Stomach smooth muscle (tissue), 2 donors: ENCODE results near the gene OR2AG2.
"Not testable (repeated sequence)": the region's sequence is repeated elsewhere in the genome, so short reads cannot be mapped to it uniquely, and the experiment has no call there.

Experiments used
- H3K27ac ChIP-seq: one replicate; pipeline ENCODE4 v1.7.0; 2013; ENCODE audit warnings: mild to moderate bottlenecking, low read length, inconsistent platforms
- H3K27me3 ChIP-seq, 2 donors: one replicate each; pipeline ENCODE4 v1.7.0; 2013; ENCODE audit warnings: low read length in 2 of 2; ENCODE audit not compliant: insufficient read depth in 2 of 2, control insufficient read depth in 1 of 2
- H3K36me3 ChIP-seq, 2 donors: one replicate each; pipeline ENCODE4 v1.7.0; 2013; ENCODE audit warnings: low read length in 2 of 2; ENCODE audit not compliant: control insufficient read depth in 2 of 2, insufficient read depth in 2 of 2
- H3K4me1 ChIP-seq: one replicate; pipeline ENCODE4 v1.7.0; 2013; ENCODE audit warnings: low read length; ENCODE audit not compliant: control insufficient read depth, insufficient read depth
- H3K4me3 ChIP-seq, 2 donors: one replicate each; pipeline ENCODE4 v1.7.0; 2013; ENCODE audit warnings: low read length in 2 of 2
- H3K9ac ChIP-seq, 2 donors: one replicate each; pipeline ENCODE4 v1.7.0; 2013; ENCODE audit warnings: low read length in 2 of 2, mild to moderate bottlenecking in 1 of 2
- H3K9me3 ChIP-seq, 2 donors: one replicate each; pipeline ENCODE4 v1.7.0; 2013; ENCODE audit warnings: low read length in 2 of 2; ENCODE audit not compliant: control insufficient read depth in 2 of 2
- donor health status: healthy.
- donor health status: Pancreatic carcinoma.

The OR2AG2 gene

GRCh38 chr11:6771926-6772893 is at the start of gene OR2AG2:
TSS of gene OR2AG2 (minus strand) at chr11:6771976. CDS start at chr11:6768957, 3,019 bp downstream.
- Histone ChIP-seq H3K27ac (no peak within 1 kb of the TSS), H3K36me3 (no peaks in the 10 kb centered on the region), H3K4me1 (no peaks in the 10 kb centered on the region), H3K4me3 (no peak within 1 kb of the TSS), H3K9me3 (no peaks in the 10 kb centered on the region), H3K27me3 (no peaks in the 10 kb centered on the region), H3K9ac (no peak within 1 kb of the TSS)

DNA sequence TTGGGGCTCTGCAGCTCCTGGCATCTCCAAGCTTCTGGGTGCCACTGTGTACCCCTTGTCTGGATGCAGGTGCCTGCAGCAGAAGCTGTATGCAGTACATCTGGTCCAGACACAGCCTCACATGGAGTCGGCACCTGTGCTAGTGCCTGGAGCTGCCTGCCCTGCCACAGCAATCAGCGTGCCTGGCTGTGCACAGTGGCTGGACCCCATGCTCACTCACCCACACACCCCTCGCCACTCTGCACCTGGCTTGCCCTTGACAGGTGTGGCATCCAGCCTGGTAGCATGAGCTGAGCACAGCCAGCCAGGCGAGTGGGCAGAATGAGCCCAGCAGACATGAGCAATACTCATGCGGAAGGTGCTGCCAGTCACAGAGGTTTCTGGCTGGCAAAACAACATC is 47.2 kb upstream of the OR2AG2 start:
- no peak overlapping the region for H3K4me3 ChIP-seq
- H3K9me3 ChIP-seq: no peaks in the 10 kb centered on the region
- no peak overlapping the region for H3K9ac ChIP-seq
- no peaks in the 10 kb centered on the region for H3K27me3 ChIP-seq
- no peaks in the 10 kb centered on the region for H3K4me1 ChIP-seq
- no peaks in the 10 kb centered on the region for H3K36me3 ChIP-seq
- no peak overlapping the region for H3K27ac ChIP-seq

DNA sequence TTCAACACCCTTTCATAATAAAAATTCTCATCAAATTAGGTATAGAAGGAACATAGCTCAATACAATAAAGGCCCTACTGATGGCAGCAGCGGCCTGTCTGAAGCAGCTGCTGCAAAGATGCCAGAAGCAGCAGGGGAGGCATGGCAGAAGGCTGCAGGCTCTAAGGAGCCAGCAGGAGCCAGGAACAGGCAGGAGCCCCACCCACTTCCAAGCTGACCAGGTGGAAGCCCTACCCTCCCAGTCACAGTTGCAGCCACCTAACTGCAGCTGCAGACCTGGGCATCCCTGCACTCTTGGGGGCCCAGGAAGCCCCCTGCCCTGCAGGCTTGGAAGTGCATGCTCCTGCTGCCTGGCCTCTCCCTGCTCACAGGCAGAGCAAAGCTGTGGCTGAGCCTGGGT is 45.9 kb upstream of the OR2AG2 start:
- no peaks in the 10 kb centered on the region for H3K36me3 ChIP-seq
- no peaks in the 10 kb centered on the region for H3K9me3 ChIP-seq

GRCh38 chr11:6813656-6814055 is 41.9 kb upstream of the OR2AG2 start:
- no peak overlapping the region for H3K4me3 ChIP-seq
- no peak overlapping the region for H3K27ac ChIP-seq
- H3K4me1 ChIP-seq: no peaks in the 10 kb centered on the region
- no peak overlapping the region for H3K9ac ChIP-seq
- H3K9me3 ChIP-seq: no peaks in the 10 kb centered on the region
- no peaks in the 10 kb centered on the region for H3K36me3 ChIP-seq
- peaks cover 0 to 9% of the 10 kb centered on the region in 2 donors for H3K27me3 ChIP-seq

More for the DNA sequence above, 45.9 kb upstream of the OR2AG2 start:
- no peak overlapping the region for H3K9ac ChIP-seq
- H3K4me1 ChIP-seq: no peaks in the 10 kb centered on the region
- peaks cover 0 to 9% of the 10 kb centered on the region in 2 donors for H3K27me3 ChIP-seq
- no peak overlapping the region for H3K4me3 ChIP-seq
- H3K27ac ChIP-seq: no peak overlapping the region

- Histone ChIP-seq H3K27ac (no peak overlapping the region), H3K27me3 (peaks cover 0 to 9% of the 10 kb centered on the region in 2 donors), H3K36me3 (no peaks in the 10 kb centered on the region), H3K9me3 (no peaks in the 10 kb centered on the region), H3K4me3 (no peak overlapping the region), H3K4me1 (no peaks in the 10 kb centered on the region), H3K9ac (no peak overlapping the region)
Observed at GRCh38 chr11:6812390-6813005, 40.7 kb upstream of the OR2AG2 start.

DNA sequence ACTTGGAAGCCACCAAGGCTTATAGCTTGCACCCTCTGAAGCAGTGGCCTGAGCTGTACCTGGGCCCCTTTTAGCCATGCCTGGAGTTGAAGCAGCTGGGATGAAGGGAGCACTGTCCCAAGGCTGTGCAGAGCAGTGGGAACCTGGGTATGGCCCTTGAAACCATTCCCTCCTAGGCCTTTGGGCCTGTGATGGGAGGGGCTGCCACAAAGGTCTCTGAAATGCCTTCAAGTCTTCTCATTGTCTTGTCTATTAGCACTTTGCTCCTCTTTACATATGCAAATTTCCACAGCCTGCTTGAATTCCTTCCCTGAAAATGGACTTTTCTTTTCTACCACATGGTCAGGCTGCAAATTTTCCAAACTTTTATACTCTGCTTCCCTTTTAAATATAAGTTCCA is 29.3 kb upstream of the OR2AG2 start:
- not testable (repeated sequence) for H3K4me1 ChIP-seq, H3K9ac ChIP-seq, H3K27ac ChIP-seq, H3K36me3 ChIP-seq, H3K9me3 ChIP-seq, H3K4me3 ChIP-seq, H3K27me3 ChIP-seq

- Histone ChIP-seq H3K36me3 (no peaks in the 10 kb centered on the region), H3K4me3 (no peak within 1 kb of the TSS), H3K9ac (no peak within 1 kb of the TSS)
Observed at GRCh38 chr11:6799402-6799801, 27.6 kb upstream of the OR2AG2 start, which contains the start of gene OR6A2. TSS of gene OR6A2 (minus strand) at chr11:6799689. CDS start at chr11:6795708, 3,981 bp downstream.

GRCh38 chr11:6794639-6795038 is 22.9 kb upstream of the OR2AG2 start:
- Histone ChIP-seq H3K4me3 (no peak overlapping the region), H3K4me1 (no peaks in the 10 kb centered on the region), H3K9ac (no peak overlapping the region), H3K9me3 (no peaks in the 10 kb centered on the region), H3K27ac (no peak overlapping the region), H3K27me3 (no peaks in the 10 kb centered on the region), H3K36me3 (no peaks in the 10 kb centered on the region)

More at GRCh38 chr11:6799402-6799801, 27.6 kb upstream of the OR2AG2 start, which contains the start of gene OR6A2:
- no peak within 1 kb of the TSS for H3K27ac ChIP-seq
- no peaks in the 10 kb centered on the region for H3K4me1 ChIP-seq
- no peaks in the 10 kb centered on the region for H3K27me3 ChIP-seq
- H3K9me3 ChIP-seq: no peaks in the 10 kb centered on the region

DNA sequence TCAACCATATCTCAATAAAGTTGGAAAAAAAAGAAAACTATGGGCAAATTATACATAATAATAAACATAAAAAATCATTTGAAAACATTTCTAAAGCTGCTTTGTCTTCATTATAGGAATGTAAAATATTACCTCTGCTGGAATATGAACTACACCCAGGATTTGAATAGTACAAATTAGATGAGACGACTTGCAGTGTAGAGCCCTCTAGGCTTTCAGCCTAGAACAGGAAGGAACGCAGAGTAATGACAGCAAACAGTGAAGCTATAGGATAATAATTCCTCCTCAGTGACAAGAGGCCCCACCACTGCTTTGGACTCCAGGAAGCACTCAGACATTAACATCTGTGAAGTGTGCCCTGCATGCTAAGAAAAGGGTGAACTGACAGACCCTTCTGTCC is 18.8 kb upstream of the OR2AG2 start:
- no peaks in the 10 kb centered on the region for H3K4me1 ChIP-seq
- no peak overlapping the region for H3K4me3 ChIP-seq
- H3K27me3 ChIP-seq: no peaks in the 10 kb centered on the region
- no peak overlapping the region for H3K27ac ChIP-seq
- H3K36me3 ChIP-seq: no peaks in the 10 kb centered on the region
- H3K9ac ChIP-seq: no peak overlapping the region
- no peaks in the 10 kb centered on the region for H3K9me3 ChIP-seq

DNA sequence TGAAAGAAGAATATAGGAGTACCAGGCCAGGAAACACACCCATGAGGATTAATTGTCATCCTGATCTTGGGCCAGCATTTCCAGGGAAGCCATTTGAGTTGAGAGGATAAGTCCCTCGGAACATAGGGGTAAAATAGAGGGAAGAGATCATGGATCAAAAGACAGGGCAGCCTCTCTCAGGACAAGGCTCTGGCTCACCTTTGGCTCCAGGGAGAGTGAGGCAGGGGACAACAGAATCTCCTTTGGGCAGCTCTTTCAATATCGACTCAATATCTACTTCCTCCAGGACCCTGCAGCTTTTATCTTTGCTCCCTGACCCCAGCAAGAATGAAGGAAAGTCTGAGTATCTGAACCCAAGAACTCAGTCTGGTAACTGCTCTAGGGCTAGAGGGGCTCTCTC is 10.9 kb upstream of the OR2AG2 start, which contains the start of gene OR2AG1:
OR2AG1 (plus strand) TSS at position 301 of the 400 bp plus-strand sequence. CDS start 2,018 bp downstream, outside the sequence.
- Histone ChIP-seq H3K4me3 (no peak within 1 kb of the TSS), H3K27me3 (no peaks in the 10 kb centered on the region)

More for the DNA sequence above, 10.9 kb upstream of the OR2AG2 start, which contains the start of gene OR2AG1:
- Histone ChIP-seq H3K9ac (no peak within 1 kb of the TSS), H3K27ac (no peak within 1 kb of the TSS), H3K36me3 (no peaks in the 10 kb centered on the region), H3K9me3 (no peaks in the 10 kb centered on the region), H3K4me1 (no peaks in the 10 kb centered on the region)
